ENCODE measurements around the gene PLPP3. TPM values are rescaled to one million over a fixed set of nuclear protein-coding genes. Genes with fewer than 3 reads are reported as not detected.
A peak's percentile ranks its signal among the peaks of the same experiment; 100 is the strongest.

PLPP3 gene
- total RNA-seq, 2 donors from 2014 or later, result 0.12 TPM; not detected in 1

- peaks cover 48 to 55% of the 10 kb centered on the region in 2 donors for H3K27me3 Mint-ChIP-seq
Measured at GRCh38 chr1:56478734-56479133, 100.6 kb downstream of the PLPP3 start.

GRCh38 chr1:56477164-56478111 lies 101.9 kb downstream of the PLPP3 start:
- H3K27me3 Mint-ChIP-seq, result peaks cover 45 to 58% of the 10 kb centered on the region in 2 donors
- H3K9me3 Mint-ChIP-seq, result no peaks in the 10 kb centered on the region
- H3K4me3 Mint-ChIP-seq, result no peak overlapping the region
- no peaks in the 10 kb centered on the region for H3K4me1 Mint-ChIP-seq (ENCODE audit: low read depth in 2 of 2)
- ATAC-seq, result no peak
- DNase-seq (ENCODE audit: low spot score), result no peak
- peaks cover 5% of the 10 kb centered on the region for H3K36me3 Mint-ChIP-seq
- H3K27ac Mint-ChIP-seq, result no peak overlapping the region

More at GRCh38 chr1:56478734-56479133, 100.6 kb downstream of the PLPP3 start:
- no peak for ATAC-seq
- Mint-ChIP-seq H3K4me1 (ENCODE audit: low read depth in 2 of 2) (no peaks in the 10 kb centered on the region), H3K4me3 (no peak overlapping the region), H3K27ac (no peak overlapping the region), H3K36me3 (peaks cover 5% of the 10 kb centered on the region), H3K9me3 (no peaks in the 10 kb centered on the region)
- DNase-seq (ENCODE audit: low spot score), result no peak

- no peak for ATAC-seq
- Mint-ChIP-seq H3K36me3 (peaks cover 1% of the 10 kb centered on the region), H3K4me1 (ENCODE audit: low read depth in 2 of 2) (no peaks in the 10 kb centered on the region), H3K27me3 (peaks cover 38 to 59% of the 10 kb centered on the region in 2 donors), H3K27ac (no peak overlapping the region), H3K9me3 (no peaks in the 10 kb centered on the region), H3K4me3 (no peak overlapping the region)
- DNase-seq (ENCODE audit: low spot score), result no peak
Measured at GRCh38 chr1:56473582-56474270, 105.6 kb downstream of the PLPP3 start.

GRCh38 chr1:56472860-56473259 lies 106.5 kb downstream of the PLPP3 start:
- ATAC-seq (no peak), DNase-seq (ENCODE audit: low spot score) (no peak)
- H3K27me3 Mint-ChIP-seq, result peaks cover 36 to 53% of the 10 kb centered on the region in 2 donors
- no peak overlapping the region for H3K4me3 Mint-ChIP-seq
- no peaks in the 10 kb centered on the region for H3K9me3 Mint-ChIP-seq
- H3K4me1 Mint-ChIP-seq (ENCODE audit: low read depth in 2 of 2), result no peaks in the 10 kb centered on the region
- no peak overlapping the region for H3K27ac Mint-ChIP-seq
- H3K36me3 Mint-ChIP-seq, result no peaks in the 10 kb centered on the region

GRCh38 chr1:56469640-56470371 lies 109.6 kb downstream of the PLPP3 start:
- Mint-ChIP-seq H3K27me3 (peaks cover 23 to 48% of the 10 kb centered on the region in 2 donors), H3K4me1 (ENCODE audit: low read depth in 2 of 2) (no peaks in the 10 kb centered on the region), H3K4me3 (no peak overlapping the region), H3K9me3 (no peaks in the 10 kb centered on the region), H3K27ac (no peak overlapping the region), H3K36me3 (no peaks in the 10 kb centered on the region)
- ATAC-seq, result no peak
- no peak for DNase-seq (ENCODE audit: low spot score)

- Mint-ChIP-seq H3K27me3 (peaks cover 25 to 46% of the 10 kb centered on the region in 2 donors), H3K36me3 (no peaks in the 10 kb centered on the region), H3K27ac (no peak overlapping the region), H3K4me3 (no peak overlapping the region), H3K9me3 (no peaks in the 10 kb centered on the region), H3K4me1 (ENCODE audit: low read depth in 2 of 2) (no peaks in the 10 kb centered on the region)
- no peak for ATAC-seq
- no peak for DNase-seq (ENCODE audit: low spot score)
Measured at GRCh38 chr1:56468518-56468917, 110.8 kb downstream of the PLPP3 start.

GRCh38 chr1:56466538-56466937 lies 112.8 kb downstream of the PLPP3 start:
- H3K9me3 Mint-ChIP-seq, result no peaks in the 10 kb centered on the region
- H3K4me1 Mint-ChIP-seq (ENCODE audit: low read depth in 2 of 2), result no peaks in the 10 kb centered on the region
- peaks cover 25 to 30% of the 10 kb centered on the region in 2 donors for H3K27me3 Mint-ChIP-seq
- H3K27ac Mint-ChIP-seq, result no peak overlapping the region
- DNase-seq (ENCODE audit: low spot score), result no peak
- ATAC-seq, result no peak
- H3K36me3 Mint-ChIP-seq, result no peaks in the 10 kb centered on the region
- no peak overlapping the region for H3K4me3 Mint-ChIP-seq

GRCh38 chr1:56464294-56464693 lies 115.1 kb downstream of the PLPP3 start:
- H3K4me3 Mint-ChIP-seq, result no peak overlapping the region
- H3K27me3 Mint-ChIP-seq, result peaks cover 11 to 14% of the 10 kb centered on the region in 2 donors
- ATAC-seq (no peak), DNase-seq (ENCODE audit: low spot score) (no peak)
- H3K4me1 Mint-ChIP-seq (ENCODE audit: low read depth in 2 of 2), result no peaks in the 10 kb centered on the region
- H3K9me3 Mint-ChIP-seq, result no peaks in the 10 kb centered on the region
- H3K36me3 Mint-ChIP-seq, result no peaks in the 10 kb centered on the region
- no peak overlapping the region for H3K27ac Mint-ChIP-seq

- Mint-ChIP-seq H3K4me3 (no peak overlapping the region), H3K27ac (no peak overlapping the region), H3K4me1 (ENCODE audit: low read depth in 2 of 2) (no peaks in the 10 kb centered on the region), H3K9me3 (no peaks in the 10 kb centered on the region), H3K36me3 (no peaks in the 10 kb centered on the region), H3K27me3 (peaks cover 11 to 13% of the 10 kb centered on the region in 2 donors)
- DNase-seq (ENCODE audit: low spot score) (no peak), ATAC-seq (peak; percentile 17 to 55)
Measured at GRCh38 chr1:56463376-56463775, 116.0 kb downstream of the PLPP3 start.

GRCh38 chr1:56462209-56462608 lies 117.2 kb downstream of the PLPP3 start:
- H3K36me3 Mint-ChIP-seq, result no peaks in the 10 kb centered on the region
- no peaks in the 10 kb centered on the region for H3K9me3 Mint-ChIP-seq
- peaks cover 11 to 18% of the 10 kb centered on the region in 2 donors for H3K27me3 Mint-ChIP-seq
- DNase-seq (ENCODE audit: low spot score) (no peak), ATAC-seq (no peak)
- H3K4me3 Mint-ChIP-seq, result no peak overlapping the region
- H3K27ac Mint-ChIP-seq, result no peak overlapping the region
- no peaks in the 10 kb centered on the region for H3K4me1 Mint-ChIP-seq (ENCODE audit: low read depth in 2 of 2)

GRCh38 chr1:56461158-56462127 lies 117.9 kb downstream of the PLPP3 start:
- Mint-ChIP-seq H3K27me3 (peaks cover 8 to 18% of the 10 kb centered on the region in 2 donors), H3K36me3 (no peaks in the 10 kb centered on the region), H3K4me3 (no peak overlapping the region), H3K4me1 (ENCODE audit: low read depth in 2 of 2) (no peaks in the 10 kb centered on the region), H3K9me3 (no peaks in the 10 kb centered on the region), H3K27ac (no peak overlapping the region)
- no peak for DNase-seq (ENCODE audit: low spot score)
- no peak for ATAC-seq

- no peak overlapping the region for H3K27ac Mint-ChIP-seq
- ATAC-seq (no peak), DNase-seq (ENCODE audit: low spot score) (no peak)
- H3K9me3 Mint-ChIP-seq, result no peaks in the 10 kb centered on the region
- peaks cover 0 to 14% of the 10 kb centered on the region in 2 donors for H3K27me3 Mint-ChIP-seq
- no peak overlapping the region for H3K4me3 Mint-ChIP-seq
- no peaks in the 10 kb centered on the region for H3K36me3 Mint-ChIP-seq
- no peaks in the 10 kb centered on the region for H3K4me1 Mint-ChIP-seq (ENCODE audit: low read depth in 2 of 2)
Measured at GRCh38 chr1:56459260-56459659, 120.1 kb downstream of the PLPP3 start.
